Gastrocnemius medialis (tissue), 4 donors: Measurements from ENCODE around the gene ZNF283. TPM values are rescaled to one million over a fixed set of nuclear protein-coding genes. Genes with fewer than 3 reads are reported as not detected.

ENCODE experiments used
- ATAC-seq, 2 donors: fragments of 150-250 bp; one replicate each; pipeline ENCODE4 v1.9.1; 2016
- DNase-seq, 2 donors: peaks; one replicate each; pipeline ENCODE4 v3.0.0-alpha.2; 2019
- H3K27ac ChIP-seq, 4 donors: fragments of 200-600 bp; sonication (generic); 1 replicate in 1 of 4; 2 replicates in 3 of 4; pipeline ENCODE4 v1.5.1; 2016 to 2018; ENCODE audit warnings: mild to moderate bottlenecking in 2 of 4, moderate library complexity in 1 of 4
- H3K27me3 ChIP-seq, 3 donors: fragments of 200-600 bp; sonication (generic) in 2 of 3; 1 replicate in 1 of 3; 2 replicates in 2 of 3; pipeline versions ENCODE4 v1.5.1 to v1.6.0; 2016 to 2019; ENCODE audit warnings: mild to moderate bottlenecking in 1 of 3, moderate library complexity in 1 of 3
- H3K36me3 ChIP-seq, 2 donors: fragments of 200-600 bp; sonication (generic) in 1 of 2; one replicate each; pipeline ENCODE4 v1.5.1; 2017 to 2018
- H3K4me1 ChIP-seq, 2 donors: fragments of 200-600 bp; sonication (generic) in 1 of 2; one replicate each; pipeline ENCODE4 v1.5.1; 2016 to 2017; ENCODE audit warnings: mild to moderate bottlenecking in 2 of 2
- H3K4me3 ChIP-seq, 4 donors: fragments of 200-600 bp; sonication (generic) in 3 of 4; 1 replicate in 1 of 4; 2 replicates in 3 of 4; pipeline ENCODE4 v1.5.1; 2016 to 2019; ENCODE audit warnings: mild to moderate bottlenecking in 2 of 4
- H3K9me3 ChIP-seq, 3 donors: fragments of 200-600 bp; sonication (generic) in 2 of 3; 1 replicate in 1 of 3; 2 replicates in 2 of 3; pipeline ENCODE4 v1.5.1; 2016 to 2019
- POLR2A ChIP-seq, 2 donors: fragments of 450-650 bp; IDR thresholded peaks; one replicate each; pipeline ENCODE4 v1.6.1; 2017; ENCODE audit warnings: antibody characterized with exemption in 2 of 2, mild to moderate bottlenecking in 2 of 2, moderate library complexity in 2 of 2
- in situ Hi-C, 4 donors: fragments of 200-750 bp; cut with MboI; loops; one replicate each; pipeline versions ENCODE4 v1.15.0 to v1.8.0; 2017; ENCODE audit warnings: low sequenced_read_pairs in 4 of 4
- intact Hi-C: fragments of 100-400 bp; cut with DNase I; formaldehyde crosslinking; loops from one replicate; pipeline ENCODE4 v1.15.1; 2023; ENCODE audit warnings: low total_unique reads
- total RNA-seq, 4 donors: library from RNA; depleted of rRNA; stranded (reverse); fragments of >200 nt; gene quantifications; one replicate each; pipeline versions ENCODE4 v1.1.0 to v1.2.3, GENCODE V29; 2016
- TF ChIP-seq, protein P1 (sequence below), 5 experiments: fragments of 450-650 bp in 3 of 5; fragments of 200-600 bp in 2 of 5; sonication (generic) in 2 of 5; IDR thresholded peaks in 4 of 5; conservative IDR thresholded peaks in 1 of 5; 1 replicate in 4 of 5; 2 replicates in 1 of 5; pipeline ENCODE4 v1.5.1; 2016 to 2019; ENCODE audit warnings: antibody characterized with exemption in 5 of 5, mild to moderate bottlenecking in 3 of 5, moderate library complexity in 3 of 5

Gene ZNF283
- 1 to 10 TPM; 1.4 to 7.3 (median 2.1) TPM for total RNA-seq

DNA sequence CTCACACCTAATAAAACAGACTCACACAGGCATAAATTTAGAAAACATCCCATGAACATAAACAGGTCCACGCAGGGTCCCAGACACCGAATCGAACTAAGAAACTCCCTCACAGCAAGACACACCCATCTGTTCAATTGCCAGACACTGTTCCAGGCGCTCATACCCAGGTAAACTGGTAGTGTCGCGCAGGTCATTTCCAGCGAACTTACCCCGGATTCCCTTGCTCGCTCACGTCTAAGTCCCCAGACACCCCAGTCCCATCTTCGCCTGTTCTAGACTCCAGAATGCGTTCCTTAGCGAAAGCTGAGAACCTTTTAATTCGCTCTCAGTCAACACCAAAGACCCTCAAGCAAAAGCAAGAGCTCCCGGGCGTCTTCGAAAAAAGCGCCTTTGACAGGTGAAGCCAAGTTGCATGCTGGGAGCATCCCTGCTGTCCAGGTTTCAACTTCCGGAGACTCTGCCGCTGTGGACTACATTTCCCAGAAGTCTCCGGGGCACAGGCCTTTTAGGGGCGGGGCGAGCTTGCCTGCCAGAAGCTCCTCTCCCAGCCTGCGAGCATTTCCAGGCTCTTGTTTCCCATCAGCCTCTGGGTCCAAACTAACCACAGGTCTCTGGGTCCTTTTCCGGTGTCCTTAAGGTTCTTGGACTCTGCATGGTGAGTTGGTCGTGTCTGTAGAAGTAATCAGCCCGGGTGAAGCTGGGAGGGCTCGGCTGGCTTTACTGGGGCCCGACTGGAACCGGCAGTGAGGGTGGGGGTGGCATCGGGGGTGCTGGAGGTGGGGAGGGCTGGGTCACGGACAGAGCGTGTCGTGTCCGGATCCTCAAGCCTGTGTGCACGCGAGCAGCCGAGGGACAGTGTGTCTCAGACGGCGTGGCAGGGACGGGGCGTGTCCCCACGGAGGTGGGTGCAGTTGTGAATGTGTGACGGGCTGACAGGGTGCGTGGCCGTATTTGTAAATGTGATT, at the start of gene ZNF283:
Gene ZNF283 (plus strand): TSS at position 535 of the 968 bp plus-strand sequence. CDS start 6,184 bp downstream, outside the sequence.
- TF ChIP-seq POLR2A (IDR thresholded peaks at IDR 0.05), result no peak
- TF ChIP-seq, protein P1, sequence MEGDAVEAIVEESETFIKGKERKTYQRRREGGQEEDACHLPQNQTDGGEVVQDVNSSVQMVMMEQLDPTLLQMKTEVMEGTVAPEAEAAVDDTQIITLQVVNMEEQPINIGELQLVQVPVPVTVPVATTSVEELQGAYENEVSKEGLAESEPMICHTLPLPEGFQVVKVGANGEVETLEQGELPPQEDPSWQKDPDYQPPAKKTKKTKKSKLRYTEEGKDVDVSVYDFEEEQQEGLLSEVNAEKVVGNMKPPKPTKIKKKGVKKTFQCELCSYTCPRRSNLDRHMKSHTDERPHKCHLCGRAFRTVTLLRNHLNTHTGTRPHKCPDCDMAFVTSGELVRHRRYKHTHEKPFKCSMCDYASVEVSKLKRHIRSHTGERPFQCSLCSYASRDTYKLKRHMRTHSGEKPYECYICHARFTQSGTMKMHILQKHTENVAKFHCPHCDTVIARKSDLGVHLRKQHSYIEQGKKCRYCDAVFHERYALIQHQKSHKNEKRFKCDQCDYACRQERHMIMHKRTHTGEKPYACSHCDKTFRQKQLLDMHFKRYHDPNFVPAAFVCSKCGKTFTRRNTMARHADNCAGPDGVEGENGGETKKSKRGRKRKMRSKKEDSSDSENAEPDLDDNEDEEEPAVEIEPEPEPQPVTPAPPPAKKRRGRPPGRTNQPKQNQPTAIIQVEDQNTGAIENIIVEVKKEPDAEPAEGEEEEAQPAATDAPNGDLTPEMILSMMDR (IDR thresholded peaks at IDR 0.05 in 4 of 5, conservative IDR thresholded peaks at IDR 0.05 in 1 of 5), result no peak
- H3K4me3 ChIP-seq, result peak within 1 kb of the TSS; percentile 65 to 80 (median 72)
- ATAC-seq (peak; percentile 99 to 100), DNase-seq (peak; percentile 79 to 85)
- H3K9me3 ChIP-seq, result no peaks in the 10 kb centered on the region
- in situ Hi-C loops, result loop anchor here in 1 of 4 donors (10.0 kb wide), 1 partner anchor 128 kb away; the partner anchor contains the start of gene ZNF221
- intact Hi-C loops, result loop anchor here (1.0 to 5.0 kb wide), 6 partner anchors 176 to 815 kb away; partner anchors contain the start of genes PVR, ZNF112, ZNF180 and ZNF224
- H3K36me3 ChIP-seq, result peaks cover 7 to 41% of the 10 kb centered on the region in 2 donors
- H3K4me1 ChIP-seq, result peaks cover 4 to 6% of the 10 kb centered on the region in 2 donors
- H3K27ac ChIP-seq, result peak within 1 kb of the TSS; percentile 71 to 77 (median 72)
- H3K27me3 ChIP-seq, result peaks cover 0 to 1% (median 0%) of the 10 kb centered on the region in 3 donors

DNA sequence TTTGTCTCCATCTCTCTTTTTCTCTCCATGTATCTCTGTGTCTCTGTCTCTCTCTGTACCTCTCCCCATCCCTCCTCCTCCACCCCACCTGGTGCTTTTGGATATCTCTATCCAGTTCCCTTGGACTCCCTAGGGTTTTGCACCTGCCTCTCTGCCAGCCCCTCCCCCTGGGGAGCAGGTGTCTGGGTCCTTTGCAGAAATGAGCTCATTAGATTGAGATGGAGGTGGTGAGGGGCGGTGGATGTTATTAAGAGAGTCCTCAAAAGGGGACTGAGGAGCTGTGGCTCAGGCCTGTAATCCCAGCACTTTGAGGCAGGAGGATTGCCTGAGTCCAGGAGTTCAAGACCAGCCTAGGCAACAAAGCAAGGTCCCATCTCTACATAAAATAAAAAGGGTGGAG, 48.5 kb upstream of the ZNF283 start:
- in situ Hi-C loops, result no loop called here
- H3K4me1 ChIP-seq, result peaks cover 6 to 7% of the 10 kb centered on the region in 2 donors

DNA sequence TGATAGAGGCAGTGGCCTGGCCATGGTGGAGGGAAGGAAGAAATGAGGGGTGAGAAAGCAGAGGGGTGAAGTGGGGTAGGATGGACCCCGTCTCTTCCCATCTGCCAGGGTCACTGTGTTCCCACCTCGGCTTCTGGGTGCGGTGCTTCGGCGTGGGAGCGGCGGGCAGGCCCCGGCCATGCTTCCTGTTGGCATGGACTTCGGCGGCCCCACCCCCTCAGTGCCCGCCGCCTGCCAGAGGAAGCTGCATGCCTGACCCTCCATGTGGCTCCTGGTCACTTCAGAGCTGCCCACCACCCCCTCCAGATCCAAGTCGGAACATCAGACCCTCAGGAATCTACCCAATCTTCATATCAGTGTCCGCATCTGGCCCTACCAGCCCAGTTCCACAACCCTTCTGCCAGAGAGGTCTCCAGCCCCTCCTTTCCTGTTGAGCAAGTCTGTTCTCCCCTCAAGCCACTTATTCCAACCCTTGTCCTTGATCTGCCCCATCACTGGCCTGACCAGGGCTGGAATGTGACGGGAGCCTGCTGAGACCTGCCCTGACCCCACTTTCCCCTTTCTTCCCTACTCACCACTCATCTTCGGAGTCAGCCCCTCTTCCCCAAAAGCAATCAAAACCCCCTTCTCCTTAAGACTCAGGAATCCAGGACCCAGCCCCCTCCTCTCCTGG, 47.8 kb upstream of the ZNF283 start:
- DNase-seq (no peak), ATAC-seq (no peak)
- TF ChIP-seq POLR2A (IDR thresholded peaks at IDR 0.05), result no peak
- TF ChIP-seq, protein P1 (IDR thresholded peaks at IDR 0.05 in 4 of 5, conservative IDR thresholded peaks at IDR 0.05 in 1 of 5), result no peak
- H3K4me1 ChIP-seq, result peaks cover 5 to 6% of the 10 kb centered on the region in 2 donors
- peaks cover 2 to 16% (median 6%) of the 10 kb centered on the region in 3 donors for H3K27me3 ChIP-seq
- in situ Hi-C loops (no loop called here), intact Hi-C loops (no loop called here)
- no peak overlapping the region for H3K27ac ChIP-seq
- no peaks in the 10 kb centered on the region for H3K9me3 ChIP-seq
- no peak overlapping the region for H3K4me3 ChIP-seq
- H3K36me3 ChIP-seq, result no peaks in the 10 kb centered on the region

More for the DNA sequence above, 48.5 kb upstream of the ZNF283 start:
- Histone ChIP-seq H3K27me3 (peaks cover 2 to 22% (median 6%) of the 10 kb centered on the region in 3 donors), H3K9me3 (no peaks in the 10 kb centered on the region), H3K4me3 (no peak overlapping the region), H3K36me3 (no peaks in the 10 kb centered on the region), H3K27ac (no peak overlapping the region)
- intact Hi-C loops, result no loop called here
- no peak for ATAC-seq
- TF ChIP-seq, protein P1 (IDR thresholded peaks at IDR 0.05 in 4 of 5, conservative IDR thresholded peaks at IDR 0.05 in 1 of 5), result no peak
- no peak for TF ChIP-seq POLR2A (IDR thresholded peaks at IDR 0.05)
- no peak for DNase-seq

DNA sequence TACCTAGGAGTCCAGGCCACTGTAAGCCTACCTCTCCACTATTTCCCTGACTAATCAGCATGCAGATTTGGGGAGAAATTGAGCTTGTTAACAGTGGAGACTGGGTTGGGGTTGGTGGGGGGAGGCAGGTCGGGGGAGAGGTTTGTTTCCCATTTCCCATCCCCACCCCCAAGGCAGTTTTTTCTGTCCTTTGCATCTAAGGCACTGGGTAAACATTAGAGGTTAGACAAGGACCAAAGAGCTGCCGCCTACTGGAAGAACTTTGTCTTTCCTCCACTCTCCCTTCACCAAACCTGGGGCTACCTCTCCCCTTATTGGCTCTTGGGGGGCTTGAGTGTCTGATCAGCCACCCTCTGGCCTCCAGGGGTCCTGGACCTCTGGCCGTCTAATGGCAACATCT, 47.3 kb upstream of the ZNF283 start:
- H3K27me3 ChIP-seq, result peaks cover under 1 to 10% (median 2%) of the 10 kb centered on the region in 3 donors

More for the DNA sequence above, 47.3 kb upstream of the ZNF283 start:
- no peaks in the 10 kb centered on the region for H3K9me3 ChIP-seq
- TF ChIP-seq, protein P1 (IDR thresholded peaks at IDR 0.05 in 4 of 5, conservative IDR thresholded peaks at IDR 0.05 in 1 of 5), result no peak
- TF ChIP-seq POLR2A (IDR thresholded peaks at IDR 0.05), result no peak
- no peak overlapping the region for H3K4me3 ChIP-seq
- no peak overlapping the region for H3K27ac ChIP-seq
- no peak for ATAC-seq
- DNase-seq, result no peak
- intact Hi-C loops, result no loop called here
- no peaks in the 10 kb centered on the region for H3K36me3 ChIP-seq
- in situ Hi-C loops, result loop anchor here in 1 of 4 donors (5.0 kb wide), 1 partner anchor 33 kb away; no protein-coding TSS in a partner anchor
- H3K4me1 ChIP-seq, result peaks cover 0 to 1% of the 10 kb centered on the region in 2 donors
